ENCODE results near the gene GPC3. TPM values are rescaled to one million over a fixed set of nuclear protein-coding genes. Genes with fewer than 3 reads are reported as not detected.

Gene GPC3
- polyA plus RNA-seq, 1 of the 3 experiments (the other 2 are of a cell fraction): 1.4 TPM

DNA sequence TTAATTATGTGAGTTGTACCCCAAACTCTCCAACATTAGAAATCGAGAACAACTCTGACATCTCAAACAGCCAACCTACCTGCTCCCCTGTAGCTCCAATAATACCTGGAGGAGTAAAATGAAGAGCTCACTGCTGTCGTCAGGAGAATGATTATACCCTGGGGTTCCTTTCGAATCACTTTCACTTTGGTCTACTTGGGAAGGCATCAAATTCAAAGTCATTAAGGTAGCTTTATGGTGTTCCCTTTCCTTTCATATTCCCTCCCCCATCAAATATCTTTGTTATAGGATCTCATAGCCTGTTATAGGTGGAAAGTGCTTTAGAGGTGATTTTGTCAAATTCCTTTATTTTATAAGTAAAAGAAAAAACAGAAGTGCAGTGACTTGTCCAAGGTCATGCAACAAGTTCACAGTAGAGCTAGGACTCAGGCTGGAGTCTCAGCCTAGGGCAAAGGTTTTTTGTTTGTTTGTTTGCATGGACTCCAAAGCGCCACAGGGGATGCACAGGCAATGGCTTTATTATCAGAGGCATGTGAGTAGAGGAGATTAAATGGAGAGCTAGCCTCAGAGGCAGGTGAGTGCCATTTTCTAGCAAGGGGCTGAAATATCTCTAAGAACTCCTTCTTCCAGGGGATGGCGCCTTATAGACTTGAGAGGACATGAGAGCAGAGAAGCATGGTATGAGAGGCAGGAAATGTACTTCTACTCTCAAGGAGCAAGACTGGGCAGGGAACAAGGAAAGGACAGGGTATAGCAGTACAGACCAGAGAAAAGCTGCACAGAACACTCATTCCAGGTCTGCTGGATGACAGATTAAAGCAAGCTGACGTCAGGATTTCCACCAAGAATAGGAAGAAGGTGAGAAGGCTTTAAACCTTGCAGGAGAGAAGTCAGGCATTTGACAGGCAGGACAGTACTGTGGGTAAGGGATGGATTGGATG lies 308.0 kb downstream of the GPC3 start:
- H3K36me3 ChIP-seq (replicated peaks in 1 of 2; ENCODE audit: control insufficient read depth in 1 of 2, insufficient read depth in 2 of 2, low read length in 1 of 2): no peaks in the 10 kb centered on the region
- no peaks in the 10 kb centered on the region for H3K9me2 ChIP-seq
- no peaks in the 10 kb centered on the region for H3K79me2 ChIP-seq (ENCODE audit: insufficient read depth)
- WGBS (ENCODE audit: low lambda C conversion rate): 26% methylated on average over 6 of the region's 6 CpGs
- H3K9me3 ChIP-seq: no peaks in the 10 kb centered on the region
- TF ChIP-seq FOSL2 (IDR thresholded peaks at IDR 0.05; ENCODE audit: borderline replicate concordance, low read depth) (no peak), TAF1 (IDR thresholded peaks at IDR 0.05; ENCODE audit: borderline replicate concordance, low read depth, low read length) (no peak), NRF1 (IDR thresholded peaks at IDR 0.05; ENCODE audit: low read depth, low read length) (no peak), TEAD4 (IDR thresholded peaks at IDR 0.05; ENCODE audit: borderline replicate concordance, insufficient read depth) (no peak), ELF1 (IDR thresholded peaks at IDR 0.05) (no peak), RCOR1 (IDR thresholded peaks at IDR 0.05; ENCODE audit: low read length) (no peak), RXRA (IDR thresholded peaks at IDR 0.05; ENCODE audit: borderline replicate concordance, low read depth) (no peak), NFIC (IDR thresholded peaks at IDR 0.05; ENCODE audit: borderline replicate concordance) (no peak), EP300 (IDR thresholded peaks at IDR 0.05; ENCODE audit: borderline replicate concordance in 1 of 2, low read depth in 1 of 2, low read length in 1 of 2) (no peak), JUND (IDR thresholded peaks at IDR 0.05) (no peak), RAD21 (IDR thresholded peaks at IDR 0.05; ENCODE audit: low read length) (no peak), POLR2AphosphoS5 (IDR thresholded peaks at IDR 0.05; ENCODE audit: low read depth, low read length) (no peak)
- TF ChIP-seq, protein P1, sequence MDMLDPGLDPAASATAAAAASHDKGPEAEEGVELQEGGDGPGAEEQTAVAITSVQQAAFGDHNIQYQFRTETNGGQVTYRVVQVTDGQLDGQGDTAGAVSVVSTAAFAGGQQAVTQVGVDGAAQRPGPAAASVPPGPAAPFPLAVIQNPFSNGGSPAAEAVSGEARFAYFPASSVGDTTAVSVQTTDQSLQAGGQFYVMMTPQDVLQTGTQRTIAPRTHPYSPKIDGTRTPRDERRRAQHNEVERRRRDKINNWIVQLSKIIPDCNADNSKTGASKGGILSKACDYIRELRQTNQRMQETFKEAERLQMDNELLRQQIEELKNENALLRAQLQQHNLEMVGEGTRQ (IDR thresholded peaks at IDR 0.05; ENCODE audit: borderline replicate concordance, low read depth, low read length): no peak
- TF ChIP-seq, protein P2, sequence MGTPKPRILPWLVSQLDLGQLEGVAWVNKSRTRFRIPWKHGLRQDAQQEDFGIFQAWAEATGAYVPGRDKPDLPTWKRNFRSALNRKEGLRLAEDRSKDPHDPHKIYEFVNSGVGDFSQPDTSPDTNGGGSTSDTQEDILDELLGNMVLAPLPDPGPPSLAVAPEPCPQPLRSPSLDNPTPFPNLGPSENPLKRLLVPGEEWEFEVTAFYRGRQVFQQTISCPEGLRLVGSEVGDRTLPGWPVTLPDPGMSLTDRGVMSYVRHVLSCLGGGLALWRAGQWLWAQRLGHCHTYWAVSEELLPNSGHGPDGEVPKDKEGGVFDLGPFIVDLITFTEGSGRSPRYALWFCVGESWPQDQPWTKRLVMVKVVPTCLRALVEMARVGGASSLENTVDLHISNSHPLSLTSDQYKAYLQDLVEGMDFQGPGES (IDR thresholded peaks at IDR 0.05; ENCODE audit: low read depth, low read length): no peak
- TF ChIP-seq, protein P3, sequence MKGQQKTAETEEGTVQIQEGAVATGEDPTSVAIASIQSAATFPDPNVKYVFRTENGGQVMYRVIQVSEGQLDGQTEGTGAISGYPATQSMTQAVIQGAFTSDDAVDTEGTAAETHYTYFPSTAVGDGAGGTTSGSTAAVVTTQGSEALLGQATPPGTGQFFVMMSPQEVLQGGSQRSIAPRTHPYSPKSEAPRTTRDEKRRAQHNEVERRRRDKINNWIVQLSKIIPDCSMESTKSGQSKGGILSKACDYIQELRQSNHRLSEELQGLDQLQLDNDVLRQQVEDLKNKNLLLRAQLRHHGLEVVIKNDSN (IDR thresholded peaks at IDR 0.05; ENCODE audit: borderline replicate concordance, low read depth): no peak
- no peak for DNase-seq
- no peak overlapping the region for H2AFZ ChIP-seq (ENCODE audit: low read depth)
- H3F3A ChIP-seq (replicated peaks; ENCODE audit: insufficient read depth): no peaks in the 10 kb centered on the region
- H3K4me3 ChIP-seq (ENCODE audit: low read depth in 2 of 2, low read length in 1 of 2): no peak overlapping the region
- H3K27ac ChIP-seq (ENCODE audit: low read depth in 2 of 2, low read length in 1 of 2): no peak overlapping the region
- POLR2A ChIA-PET: no interaction called here
- H3K4me1 ChIP-seq (ENCODE audit: control insufficient read depth in 1 of 2, insufficient read depth in 2 of 2, low read depth in 1 of 2, low read length in 1 of 2): peaks cover 0 to 4% of the 10 kb centered on the region in 2 experiments; a peak in 1 of 4 replicates
- CTCF ChIA-PET: interaction anchor here (1.0 to 1.9 kb wide), 3 partner anchors 10 to 175 kb away, joined by 3 to 4 read pairs (median 3); no protein-coding TSS in a partner anchor
- no peak overlapping the region for H3K4me2 ChIP-seq
- H4K20me1 ChIP-seq (ENCODE audit: insufficient read depth): no peaks in the 10 kb centered on the region
- H3K27me3 ChIP-seq (ENCODE audit: insufficient read depth): peaks cover 13% of the 10 kb centered on the region; the same call in 1 of the 2 replicates
- no peak overlapping the region for H3K9ac ChIP-seq

Measured in SK-N-SH (cell line).